Mesenchymal stem cell (in vitro differentiated cells and primary cell): Measurements from ENCODE around the gene SHISA7.
A peak's percentile ranks its signal among the peaks of the same experiment; 100 is the strongest.

Source experiments
- DNase-seq: peaks from one replicate; pipeline ENCODE4 v3.0.0-alpha.2; 2013
- H2AFZ ChIP-seq: one replicate; pipeline ENCODE4 v1.6.1; 2013; ENCODE audit warnings: low read depth, mild to moderate bottlenecking, control low read depth, inconsistent platforms, low read length, moderate library complexity
- H2AK5ac ChIP-seq: 2 replicates; pipeline ENCODE4 v1.6.1; 2013; ENCODE audit warnings: low read length, moderate library complexity, mild to moderate bottlenecking, inconsistent platforms; ENCODE audit not compliant: severe bottlenecking
- H2BK120ac ChIP-seq: one replicate; pipeline ENCODE4 v1.6.1; 2013; ENCODE audit warnings: low read depth, mild to moderate bottlenecking, inconsistent platforms, low read length, moderate library complexity
- H2BK12ac ChIP-seq, 2 experiments: one replicate each; pipeline ENCODE4 v1.6.1; 2013; ENCODE audit warnings: inconsistent platforms in 2 of 2, low read length in 2 of 2, mild to moderate bottlenecking in 2 of 2, moderate library complexity in 2 of 2, control low read depth in 1 of 2
- H2BK15ac ChIP-seq: one replicate; pipeline ENCODE4 v1.6.1; 2013; ENCODE audit warnings: mild to moderate bottlenecking, low read depth, inconsistent platforms; ENCODE audit not compliant: poor library complexity, severe bottlenecking
- H2BK5ac ChIP-seq: 2 replicates; pipeline ENCODE4 v1.6.1; 2013; ENCODE audit warnings: low read depth, mild to moderate bottlenecking, low read length, control low read depth, inconsistent platforms; ENCODE audit not compliant: poor library complexity, severe bottlenecking
- H3K14ac ChIP-seq, 2 experiments: one replicate each; pipeline ENCODE4 v1.6.1; 2013; ENCODE audit warnings: inconsistent platforms in 2 of 2, low read length in 2 of 2, control low read depth in 1 of 2, mild to moderate bottlenecking in 1 of 2, moderate library complexity in 1 of 2
- H3K18ac ChIP-seq, 2 experiments: one replicate each; pipeline ENCODE4 v1.6.1; 2013; ENCODE audit warnings: inconsistent platforms in 2 of 2, low read length in 2 of 2, control low read depth in 1 of 2, low read depth in 1 of 2, mild to moderate bottlenecking in 1 of 2
- H3K23ac ChIP-seq, 2 experiments: one replicate each; pipeline ENCODE4 v1.6.1; 2013; ENCODE audit warnings: inconsistent platforms in 2 of 2, low read length in 2 of 2, mild to moderate bottlenecking in 2 of 2, moderate library complexity in 2 of 2, control low read depth in 1 of 2
- H3K27ac ChIP-seq: 2 replicates; pipeline ENCODE4 v1.5.1; 2013; ENCODE audit warnings: mild to moderate bottlenecking, moderate library complexity, low read length, control low read depth, inconsistent platforms; ENCODE audit not compliant: poor library complexity, severe bottlenecking
- H3K27me3 ChIP-seq, 2 experiments: 2 replicates each; pipeline versions ENCODE4 v1.6.1 to v1.7.0; 2013; ENCODE audit warnings: low read length in 2 of 2, mild to moderate bottlenecking in 2 of 2, moderate library complexity in 2 of 2, control low read depth in 1 of 2, inconsistent platforms in 1 of 2; ENCODE audit not compliant: control insufficient read depth in 1 of 2, insufficient read depth in 1 of 2
- H3K36me3 ChIP-seq, 2 experiments: 2 replicates each; pipeline versions ENCODE4 v1.6.1 to v1.7.0; 2013; ENCODE audit warnings: low read length in 2 of 2, control low read depth in 1 of 2, inconsistent platforms in 1 of 2, low read depth in 1 of 2, mild to moderate bottlenecking in 1 of 2; ENCODE audit not compliant: insufficient read depth in 2 of 2, control insufficient read depth in 1 of 2
- H3K4ac ChIP-seq, 2 experiments: one replicate each; pipeline ENCODE4 v1.6.1; 2013; ENCODE audit warnings: inconsistent platforms in 2 of 2, low read length in 2 of 2, mild to moderate bottlenecking in 2 of 2, moderate library complexity in 2 of 2, control low read depth in 1 of 2, low read depth in 1 of 2
- H3K4me1 ChIP-seq: 2 replicates; pipeline ENCODE4 v1.6.1; 2013; ENCODE audit warnings: low read depth, low read length, control low read depth; ENCODE audit not compliant: control insufficient read depth, insufficient read depth
- H3K4me2 ChIP-seq: 2 replicates; pipeline ENCODE4 v1.6.1; 2013; ENCODE audit warnings: low read length, mild to moderate bottlenecking, inconsistent platforms; ENCODE audit not compliant: poor library complexity, severe bottlenecking
- H3K4me3 ChIP-seq, 2 experiments: 2 replicates each; pipeline versions ENCODE4 v1.5.1 to v1.7.0; 2013; ENCODE audit warnings: low read length in 2 of 2, mild to moderate bottlenecking in 2 of 2, control low read depth in 1 of 2, low read depth in 1 of 2; ENCODE audit not compliant: insufficient read depth in 1 of 2
- H3K79me1 ChIP-seq: replicated peaks from 2 replicates; pipeline ENCODE4 v1.6.1; 2013; ENCODE audit warnings: mild to moderate bottlenecking, control low read depth, low read length, inconsistent platforms; ENCODE audit not compliant: poor library complexity, severe bottlenecking
- H3K9ac ChIP-seq: 2 replicates; pipeline ENCODE4 v1.7.0; 2013; ENCODE audit warnings: mild to moderate bottlenecking, low read length, moderate library complexity
- H3K9me3 ChIP-seq: 2 replicates; pipeline ENCODE4 v1.7.0; 2013; ENCODE audit warnings: mild to moderate bottlenecking, low read length; ENCODE audit not compliant: control insufficient read depth
- H4K8ac ChIP-seq: one replicate; pipeline ENCODE4 v1.6.1; 2013; ENCODE audit warnings: inconsistent platforms, mild to moderate bottlenecking, low read length, moderate library complexity
- H4K91ac ChIP-seq: one replicate; pipeline ENCODE4 v1.6.1; 2013; ENCODE audit warnings: mild to moderate bottlenecking, low read length, inconsistent platforms
- WGBS: methylation state at CpG from one replicate; pipeline ENCODE4 v1.1.7; 2013; ENCODE audit warnings: mixed read lengths; 5-methylcytosine and 5-hydroxymethylcytosine counted together

Gene SHISA7

DNA sequence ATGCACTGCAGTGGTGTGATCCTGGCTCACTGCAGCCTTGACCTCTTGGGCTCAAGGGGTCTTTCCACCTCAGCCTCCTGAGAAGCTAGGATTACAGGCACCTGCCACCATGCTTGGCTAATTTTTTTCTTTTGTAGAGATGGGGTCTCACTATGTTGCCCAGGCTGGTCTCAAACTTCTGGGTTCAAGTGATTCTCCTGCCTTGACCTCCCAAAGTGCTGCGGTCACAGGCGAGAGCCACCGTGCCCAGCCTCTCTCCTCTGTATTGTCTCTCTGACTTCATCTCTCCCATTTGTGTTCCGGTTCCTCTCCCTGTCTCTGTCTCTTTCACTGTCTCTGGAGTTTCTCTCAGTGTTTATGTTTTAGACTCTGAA is 23.1 kb upstream of the SHISA7 start:
- 85% methylated on average over 3 of the region's 4 CpGs for WGBS
- H4K91ac ChIP-seq = no peak overlapping the region
- H2BK5ac ChIP-seq = no peak overlapping the region
- H3K27ac ChIP-seq = no peak overlapping the region
- H2BK15ac ChIP-seq = no peak overlapping the region
- no peaks in the 10 kb centered on the region for H3K27me3 ChIP-seq
- no peak overlapping the region for H3K4me3 ChIP-seq
- no peak overlapping the region for H2BK12ac ChIP-seq
- H3K4me1 ChIP-seq = peaks cover 15% of the 10 kb centered on the region
- no peak overlapping the region for H2BK120ac ChIP-seq
- H3K4ac ChIP-seq = no peak overlapping the region
- no peak overlapping the region for H3K9ac ChIP-seq
- no peak overlapping the region for H2AFZ ChIP-seq
- H3K14ac ChIP-seq = no peak overlapping the region
- no peaks in the 10 kb centered on the region for H3K9me3 ChIP-seq
- H3K23ac ChIP-seq = no peak overlapping the region
- H4K8ac ChIP-seq = no peak overlapping the region
- H2AK5ac ChIP-seq = no peak overlapping the region
- H3K79me1 ChIP-seq = peaks cover 5% of the 10 kb centered on the region
- no peaks in the 10 kb centered on the region for H3K36me3 ChIP-seq
- DNase-seq = no peak
- no peak overlapping the region for H3K18ac ChIP-seq
- H3K4me2 ChIP-seq = no peak overlapping the region

DNA sequence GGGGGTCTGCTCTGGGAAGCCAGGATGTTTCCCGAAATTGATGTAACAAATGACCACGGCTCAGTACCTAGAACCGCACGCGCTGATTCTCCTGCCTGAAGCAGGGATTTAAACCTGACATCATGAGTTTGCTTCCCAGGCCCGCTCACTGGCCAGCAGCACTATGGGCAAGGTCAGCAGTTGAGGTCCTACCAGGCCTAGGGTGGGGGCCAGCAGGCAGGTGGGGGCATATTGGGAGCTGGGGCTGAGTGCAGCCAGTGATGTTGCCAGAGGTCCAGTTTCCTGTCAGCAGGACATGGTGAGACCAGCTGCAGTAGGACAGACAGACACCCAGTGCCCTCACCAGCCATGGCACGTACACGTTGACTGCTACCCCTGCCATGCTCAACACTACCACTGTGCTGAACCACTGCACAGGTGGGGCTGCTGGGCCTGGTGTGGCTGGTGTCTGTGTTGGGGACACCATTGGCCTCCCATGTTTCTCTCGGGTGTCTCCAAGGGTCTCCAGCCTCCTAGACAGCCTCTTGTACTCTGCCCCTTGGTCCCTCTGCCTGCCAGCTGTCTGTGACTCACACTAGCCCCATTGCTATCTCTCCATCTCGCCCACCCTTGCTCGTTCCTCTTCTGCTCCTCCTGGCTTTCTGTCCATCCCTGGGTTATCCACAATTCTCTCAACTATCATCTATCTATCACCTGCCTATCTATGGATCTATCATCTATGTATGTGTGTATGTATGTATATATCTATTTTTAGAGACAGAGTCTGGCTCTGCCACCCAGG is 22.6 kb upstream of the SHISA7 start:
- no peak overlapping the region for H3K4me3 ChIP-seq
- no peaks in the 10 kb centered on the region for H3K9me3 ChIP-seq
- H3K36me3 ChIP-seq = no peaks in the 10 kb centered on the region
- H3K4ac ChIP-seq = no peak overlapping the region
- H2AFZ ChIP-seq = no peak overlapping the region
- H3K4me1 ChIP-seq = peaks cover 16% of the 10 kb centered on the region
- no peak overlapping the region for H3K14ac ChIP-seq
- WGBS = 91% methylated on average over 9 of the region's 11 CpGs
- H4K91ac ChIP-seq = peak overlapping the region; percentile 8
- no peaks in the 10 kb centered on the region for H3K27me3 ChIP-seq
- no peak overlapping the region for H3K9ac ChIP-seq
- no peak overlapping the region for H2BK15ac ChIP-seq
- H2BK12ac ChIP-seq = peak overlapping the region in 1 of 2 experiments; percentile 21
- H3K27ac ChIP-seq = no peak overlapping the region
- H2BK5ac ChIP-seq = no peak overlapping the region
- H2AK5ac ChIP-seq = peak overlapping the region; percentile 10
- no peak overlapping the region for H4K8ac ChIP-seq
- no peak for DNase-seq
- no peak overlapping the region for H3K23ac ChIP-seq
- no peak overlapping the region for H2BK120ac ChIP-seq
- no peak overlapping the region for H3K4me2 ChIP-seq
- H3K18ac ChIP-seq = peak overlapping the region in 1 of 2 experiments; percentile 13
- peaks cover 7% of the 10 kb centered on the region for H3K79me1 ChIP-seq

DNA sequence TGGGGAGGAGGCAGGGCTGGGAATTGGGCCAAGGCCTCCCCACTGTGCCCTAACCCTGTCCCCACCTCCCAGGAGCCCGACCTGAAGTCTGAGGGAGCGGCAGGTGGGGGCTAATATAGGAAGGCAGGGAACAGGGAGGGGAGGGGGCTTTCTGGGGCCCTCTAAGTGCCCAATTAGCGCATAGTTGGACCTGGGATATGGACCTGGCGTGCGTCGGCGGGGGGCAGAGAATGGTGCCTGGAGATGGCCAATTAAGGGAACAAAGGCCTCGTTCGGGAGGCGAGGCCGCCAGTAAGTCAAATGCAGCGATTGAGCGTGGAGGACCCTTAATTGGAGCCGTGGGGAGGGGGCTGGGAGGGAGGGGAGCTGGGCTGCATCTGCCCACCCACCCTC is 21.6 kb upstream of the SHISA7 start, which contains the start of gene C19orf85:
Gene C19orf85 (minus strand): TSS at position 90 of the 393 bp plus-strand sequence. CDS start 197 bp downstream, outside the sequence.
- Histone ChIP-seq H3K36me3 (no peaks in the 10 kb centered on the region), H2BK12ac (no peak within 1 kb of the TSS), H3K14ac (no peak within 1 kb of the TSS), H3K4me1 (peaks cover 20% of the 10 kb centered on the region), H2AFZ (no peak within 1 kb of the TSS), H2BK120ac (no peak within 1 kb of the TSS), H3K23ac (no peak within 1 kb of the TSS), H3K4ac (no peak within 1 kb of the TSS), H2BK5ac (no peak within 1 kb of the TSS), H3K27ac (no peak within 1 kb of the TSS), H4K8ac (no peak within 1 kb of the TSS), H3K4me3 (no peak within 1 kb of the TSS), H3K4me2 (no peak within 1 kb of the TSS), H3K18ac (peak within 1 kb of the TSS in 1 of 2 experiments; percentile 13), H3K79me1 (peaks cover 7% of the 10 kb centered on the region), H3K9me3 (no peaks in the 10 kb centered on the region), H4K91ac (peak within 1 kb of the TSS; percentile 8), H3K27me3 (no peaks in the 10 kb centered on the region), H2BK15ac (peak within 1 kb of the TSS; percentile 90), H3K9ac (no peak within 1 kb of the TSS), H2AK5ac (no peak within 1 kb of the TSS)
- DNase-seq = no peak
- 46% methylated on average over 11 of the region's 14 CpGs for WGBS

DNA sequence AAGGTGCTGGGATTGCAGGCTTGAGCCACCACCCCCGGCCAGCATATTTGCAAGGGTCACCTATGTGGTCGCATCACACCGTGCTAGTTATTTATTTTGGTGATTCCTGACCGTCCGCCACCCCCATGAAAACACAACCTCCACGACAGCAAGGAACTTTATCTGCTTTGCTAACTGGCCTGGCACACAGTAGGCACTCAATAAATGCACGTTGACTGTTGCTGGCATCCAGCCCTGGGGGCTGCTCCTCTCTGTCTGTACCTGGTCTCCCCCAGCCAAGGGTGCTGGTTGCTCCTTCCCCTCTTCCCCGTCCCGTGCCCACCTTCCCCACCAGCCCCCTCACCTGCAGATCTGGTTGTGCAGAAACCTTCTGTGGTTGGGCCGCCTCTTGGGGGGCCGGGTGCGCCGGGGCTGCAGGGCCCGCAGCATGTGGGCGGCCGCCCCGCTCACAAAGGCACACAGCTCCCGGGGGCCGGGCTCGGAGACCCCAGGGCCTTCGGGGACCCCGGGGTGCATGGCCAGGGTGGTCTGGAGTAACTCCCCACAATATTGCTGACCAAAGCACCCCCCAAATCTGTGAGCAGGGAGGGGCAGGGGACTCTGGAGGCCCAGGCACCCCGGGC is 21.1 kb upstream of the SHISA7 start:
- Histone ChIP-seq H3K27ac (no peak overlapping the region), H2BK5ac (no peak overlapping the region), H3K27me3 (no peaks in the 10 kb centered on the region), H3K9me3 (no peaks in the 10 kb centered on the region), H3K14ac (no peak overlapping the region), H3K23ac (no peak overlapping the region), H3K79me1 (peaks cover 7% of the 10 kb centered on the region), H3K4me3 (no peak overlapping the region), H2AFZ (no peak overlapping the region), H4K91ac (no peak overlapping the region), H4K8ac (no peak overlapping the region), H2BK15ac (no peak overlapping the region), H3K36me3 (no peaks in the 10 kb centered on the region), H2BK120ac (no peak overlapping the region), H3K18ac (no peak overlapping the region), H3K4me2 (no peak overlapping the region), H3K4ac (no peak overlapping the region), H3K4me1 (peaks cover 22% of the 10 kb centered on the region), H2AK5ac (no peak overlapping the region), H3K9ac (no peak overlapping the region), H2BK12ac (no peak overlapping the region)
- WGBS = 51% methylated on average over 17 of the region's 23 CpGs
- no peak for DNase-seq
